Stimulated activated CD4-positive, alpha-beta T cell treated with anti-CD3 and anti-CD28 coated beads, Interleukin-1b, Interleukin-23, amount 100 ng/mL, for 4 hours (primary cell): ENCODE results near the gene THOC2.
"Not testable (repeated sequence)": the region's sequence is repeated elsewhere in the genome, so short reads cannot be mapped to it uniquely, and the experiment has no call there.

Experiments
- DNase-seq, 2 donors: peaks; one replicate each; pipeline ENCODE4 v3.0.0-alpha.2; 2020; ENCODE audit warnings: low read depth in 2 of 2

The THOC2 gene, protein sequence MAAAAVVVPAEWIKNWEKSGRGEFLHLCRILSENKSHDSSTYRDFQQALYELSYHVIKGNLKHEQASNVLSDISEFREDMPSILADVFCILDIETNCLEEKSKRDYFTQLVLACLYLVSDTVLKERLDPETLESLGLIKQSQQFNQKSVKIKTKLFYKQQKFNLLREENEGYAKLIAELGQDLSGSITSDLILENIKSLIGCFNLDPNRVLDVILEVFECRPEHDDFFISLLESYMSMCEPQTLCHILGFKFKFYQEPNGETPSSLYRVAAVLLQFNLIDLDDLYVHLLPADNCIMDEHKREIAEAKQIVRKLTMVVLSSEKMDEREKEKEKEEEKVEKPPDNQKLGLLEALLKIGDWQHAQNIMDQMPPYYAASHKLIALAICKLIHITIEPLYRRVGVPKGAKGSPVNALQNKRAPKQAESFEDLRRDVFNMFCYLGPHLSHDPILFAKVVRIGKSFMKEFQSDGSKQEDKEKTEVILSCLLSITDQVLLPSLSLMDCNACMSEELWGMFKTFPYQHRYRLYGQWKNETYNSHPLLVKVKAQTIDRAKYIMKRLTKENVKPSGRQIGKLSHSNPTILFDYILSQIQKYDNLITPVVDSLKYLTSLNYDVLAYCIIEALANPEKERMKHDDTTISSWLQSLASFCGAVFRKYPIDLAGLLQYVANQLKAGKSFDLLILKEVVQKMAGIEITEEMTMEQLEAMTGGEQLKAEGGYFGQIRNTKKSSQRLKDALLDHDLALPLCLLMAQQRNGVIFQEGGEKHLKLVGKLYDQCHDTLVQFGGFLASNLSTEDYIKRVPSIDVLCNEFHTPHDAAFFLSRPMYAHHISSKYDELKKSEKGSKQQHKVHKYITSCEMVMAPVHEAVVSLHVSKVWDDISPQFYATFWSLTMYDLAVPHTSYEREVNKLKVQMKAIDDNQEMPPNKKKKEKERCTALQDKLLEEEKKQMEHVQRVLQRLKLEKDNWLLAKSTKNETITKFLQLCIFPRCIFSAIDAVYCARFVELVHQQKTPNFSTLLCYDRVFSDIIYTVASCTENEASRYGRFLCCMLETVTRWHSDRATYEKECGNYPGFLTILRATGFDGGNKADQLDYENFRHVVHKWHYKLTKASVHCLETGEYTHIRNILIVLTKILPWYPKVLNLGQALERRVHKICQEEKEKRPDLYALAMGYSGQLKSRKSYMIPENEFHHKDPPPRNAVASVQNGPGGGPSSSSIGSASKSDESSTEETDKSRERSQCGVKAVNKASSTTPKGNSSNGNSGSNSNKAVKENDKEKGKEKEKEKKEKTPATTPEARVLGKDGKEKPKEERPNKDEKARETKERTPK (N-terminal part only)

DNA sequence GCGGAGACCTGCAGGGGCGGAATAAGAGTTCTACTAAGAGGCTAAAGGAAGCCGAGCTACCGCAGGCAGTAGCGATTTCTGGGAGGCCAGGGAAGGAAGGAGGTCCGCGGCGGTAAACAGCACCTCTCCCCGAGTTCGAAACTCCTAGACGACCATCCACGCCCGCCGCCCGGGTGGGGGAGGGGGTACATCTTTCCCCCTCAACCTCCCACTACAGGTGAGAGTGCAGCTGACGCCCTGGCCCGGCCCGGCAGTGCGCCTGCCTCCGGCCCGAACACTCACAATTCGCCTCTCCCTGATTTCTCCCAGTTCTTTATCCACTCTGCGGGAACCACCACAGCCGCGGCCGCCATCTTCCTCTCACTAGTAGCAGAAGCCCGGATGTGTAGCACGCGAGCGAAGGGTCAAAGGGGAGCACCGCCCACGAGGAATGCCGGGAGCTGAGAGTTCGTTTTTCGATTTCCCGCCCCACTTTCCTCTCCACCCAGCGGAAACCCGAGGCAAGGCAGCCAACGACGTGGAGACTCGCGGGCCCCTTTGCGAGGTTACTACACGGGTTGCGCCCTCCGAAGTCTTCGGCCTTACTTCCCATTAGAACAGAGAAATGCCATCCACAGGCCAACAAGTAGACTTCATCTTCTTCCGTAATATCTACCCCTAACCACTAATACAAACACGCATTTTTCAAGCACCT is at the start of gene THOC2:
Gene THOC2, minus strand, starts transcription at position 383 of the 694 bp plus-strand sequence. Its CDS starts 30 bp downstream, at position 353.
- peak; percentile 63 to 64 for DNase-seq

- DNase-seq, result not testable (repeated sequence)
Measured at GRCh38 chrX:123781786-123782185, 48.9 kb upstream of the THOC2 start.

GRCh38 chrX:123779908-123780396 is 47.1 kb upstream of the THOC2 start:
- no peak for DNase-seq

DNA sequence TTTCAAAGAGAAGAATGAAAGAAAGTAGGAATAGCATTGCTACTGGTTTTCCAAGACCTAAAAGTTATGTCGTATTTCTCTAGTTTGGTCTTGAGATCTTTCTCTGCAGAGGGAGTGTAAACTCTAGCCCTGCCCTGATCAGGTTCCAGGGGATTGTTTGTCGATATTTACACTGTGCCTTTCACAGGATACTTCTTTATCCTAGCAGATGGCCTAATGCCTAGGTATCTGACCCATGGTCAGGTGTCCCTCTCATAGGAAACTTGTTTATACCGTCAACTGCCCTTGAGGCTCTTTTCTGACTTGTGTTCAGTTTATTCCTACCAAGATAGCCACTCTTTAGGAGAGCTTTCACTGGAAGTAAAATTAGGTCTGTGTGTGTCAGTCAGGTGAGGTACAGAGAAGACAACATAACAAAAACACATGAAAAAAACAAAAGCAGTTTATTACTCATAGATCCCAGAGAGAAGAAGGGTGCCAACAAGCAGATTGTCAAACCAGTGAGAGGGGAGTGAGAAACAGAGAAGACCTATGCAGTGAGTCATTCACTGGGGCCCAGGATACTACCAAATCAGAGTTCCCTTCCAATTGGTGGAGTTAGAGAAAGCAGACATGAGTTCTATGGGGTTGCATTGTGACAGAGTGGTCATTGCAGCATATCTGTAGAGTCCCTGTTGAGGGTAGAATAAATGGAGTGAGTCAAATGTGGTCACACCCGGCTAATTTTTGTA is 40.6 kb upstream of the THOC2 start:
- no peak for DNase-seq

DNA sequence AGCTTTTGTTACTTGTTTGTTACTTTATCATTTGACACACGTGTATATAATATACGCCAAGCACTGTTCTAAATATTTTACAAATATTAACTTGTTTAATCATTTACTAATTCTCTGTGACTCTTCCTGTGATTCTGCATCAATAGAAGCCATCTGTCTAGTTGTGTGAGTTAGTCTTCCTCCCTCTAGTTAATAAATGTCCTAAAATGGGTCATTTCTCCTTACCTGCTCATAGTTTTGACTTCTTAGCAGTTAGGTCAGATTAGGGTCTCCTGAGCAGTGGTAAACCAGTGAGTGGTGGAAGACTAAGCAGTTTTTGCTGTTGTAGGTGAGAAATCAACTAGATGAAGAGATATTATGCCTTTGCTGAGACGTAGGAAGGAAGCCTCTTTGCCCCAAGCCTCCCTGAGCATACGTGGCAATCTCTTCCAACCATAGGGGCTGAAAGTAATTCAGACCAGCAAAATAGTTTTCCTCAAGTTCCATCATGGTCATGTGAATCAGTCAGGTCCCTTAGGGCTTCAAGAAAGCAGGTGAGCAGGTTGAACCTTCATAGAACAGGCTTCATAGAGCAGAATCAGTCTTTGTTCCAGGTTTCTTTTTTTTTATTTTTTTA is 38.7 kb upstream of the THOC2 start:
- DNase-seq, result no peak

- DNase-seq, result peak; percentile 16 to 53
Measured at GRCh38 chrX:123764967-123765871, 32.4 kb upstream of the THOC2 start.

DNA sequence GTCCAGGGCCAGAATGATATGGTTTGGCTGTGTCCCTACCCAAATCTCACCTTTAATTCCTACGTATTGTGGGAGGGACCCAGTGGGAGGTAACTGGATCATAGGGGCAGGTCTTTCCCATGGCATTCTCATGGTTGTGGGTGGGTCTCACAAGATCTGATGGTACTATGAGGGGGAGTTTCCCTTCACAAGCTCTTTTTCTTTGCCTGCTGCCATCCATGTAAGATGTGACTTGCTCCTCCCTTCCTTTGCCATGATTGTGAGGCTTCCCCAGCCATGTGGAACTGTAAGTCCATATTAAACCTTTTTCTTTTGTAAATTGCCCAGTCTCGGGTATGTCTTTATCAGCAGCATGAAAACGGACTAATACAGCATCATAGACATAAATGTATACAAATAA is 27.0 kb upstream of the THOC2 start:
- DNase-seq, result not testable (repeated sequence)

GRCh38 chrX:123757794-123758193 is 24.9 kb upstream of the THOC2 start:
- DNase-seq, result not testable (repeated sequence)

- no peak for DNase-seq
Measured at GRCh38 chrX:123756320-123756719, 23.5 kb upstream of the THOC2 start.

DNA sequence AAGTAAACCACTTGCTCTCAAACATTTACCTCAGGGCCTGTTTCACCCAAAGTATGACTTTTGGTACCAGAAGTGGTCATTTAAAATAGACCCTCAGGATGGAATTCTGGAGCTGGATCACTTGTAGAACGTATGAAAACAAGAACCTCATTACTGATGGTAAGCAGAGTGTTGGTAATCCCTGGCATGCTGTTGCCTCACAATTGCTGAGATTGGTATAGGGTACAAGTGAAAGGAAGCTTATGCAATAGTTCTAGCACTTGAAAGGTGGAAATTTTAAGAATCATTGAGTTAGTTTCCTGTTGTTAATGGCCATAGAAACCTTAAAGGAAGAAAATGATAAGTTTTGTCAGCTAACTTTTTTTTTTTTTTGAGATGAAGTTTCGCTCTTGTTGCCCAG is 22.3 kb upstream of the THOC2 start:
- DNase-seq, result no peak

- DNase-seq, result no peak
Measured at GRCh38 chrX:123753656-123754350, 21.0 kb upstream of the THOC2 start.

DNA sequence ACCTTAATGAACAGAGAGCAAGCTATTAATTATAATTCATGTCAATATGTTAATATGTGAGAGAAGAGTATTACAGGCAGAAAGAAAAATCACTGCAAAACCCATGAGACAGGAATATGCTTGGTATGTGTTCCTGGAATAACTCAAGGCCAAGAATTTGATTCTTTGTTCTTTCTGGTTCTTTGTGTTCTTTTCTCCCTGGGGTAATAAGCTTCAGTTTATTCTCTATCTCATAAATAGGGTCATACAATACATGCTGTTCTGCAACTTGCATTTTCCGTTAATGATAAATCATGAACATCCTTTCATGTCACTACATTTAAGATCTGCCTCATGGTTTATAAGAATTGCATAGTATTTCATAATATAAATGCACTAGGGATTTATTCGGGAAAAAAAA is 16.8 kb upstream of the THOC2 start:
- DNase-seq, result no peak

- no peak for DNase-seq
Measured at GRCh38 chrX:123745511-123745910, 12.7 kb upstream of the THOC2 start.

DNA sequence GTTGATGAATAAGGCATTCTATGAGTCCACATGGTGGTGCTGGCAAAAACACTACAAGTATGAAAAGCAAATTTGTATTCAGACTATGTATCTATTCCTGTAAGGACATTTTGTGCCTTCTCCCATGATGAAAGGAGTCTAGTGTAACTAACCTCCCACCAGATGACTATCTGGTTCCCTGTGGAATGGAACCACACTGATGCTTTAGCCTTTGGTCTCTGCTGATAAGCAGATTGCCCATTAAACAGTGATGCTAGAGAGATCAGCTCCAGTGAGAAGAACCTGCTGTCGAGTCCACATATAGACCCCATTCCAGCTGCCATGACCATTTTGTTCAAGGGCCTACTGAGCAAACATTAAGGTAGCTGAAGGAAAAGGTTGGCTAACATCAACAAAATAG is 10.5 kb upstream of the THOC2 start:
- no peak for DNase-seq

DNA sequence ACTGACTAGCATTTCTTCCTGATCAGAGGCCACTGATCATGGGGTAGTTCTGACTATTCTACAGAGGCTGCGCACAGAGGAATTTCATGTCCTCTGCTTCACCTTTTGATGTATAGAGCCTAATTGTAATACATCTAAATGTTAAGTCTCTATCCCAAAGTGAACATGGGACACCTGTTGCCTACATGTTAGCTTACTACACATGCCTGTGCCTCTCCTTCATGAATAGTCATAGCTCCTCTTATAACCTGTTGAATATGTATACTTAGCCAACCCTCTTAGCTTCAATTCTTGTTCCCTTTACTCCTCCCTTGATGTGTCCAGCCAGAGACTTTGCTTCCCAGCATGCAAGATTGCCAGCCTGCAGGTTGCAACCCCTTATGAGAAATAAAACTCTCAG is 9.6 kb upstream of the THOC2 start:
- no peak for DNase-seq

DNA sequence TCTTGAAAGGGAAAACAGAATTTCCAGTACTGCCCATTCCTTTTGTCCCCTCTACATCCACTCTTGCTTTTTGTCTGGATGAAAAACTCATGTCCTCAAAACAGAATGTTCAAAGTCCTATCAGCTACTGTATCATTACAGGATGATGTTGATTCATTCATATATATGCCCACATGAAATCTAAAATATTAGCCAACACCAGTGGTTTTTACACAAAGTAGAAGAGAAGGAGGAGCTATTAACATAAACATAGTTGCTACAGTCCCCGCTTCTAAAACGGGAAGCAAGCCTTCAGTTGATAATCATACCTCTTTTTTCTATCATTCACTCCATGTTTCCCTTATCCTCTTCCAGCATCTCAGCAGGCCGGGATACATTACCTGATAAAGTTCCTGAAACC is 7.7 kb upstream of the THOC2 start:
- no peak for DNase-seq

- no peak for DNase-seq
Measured at GRCh38 chrX:123740006-123740405, 7.2 kb upstream of the THOC2 start.

GRCh38 chrX:123739474-123739873 is 6.6 kb upstream of the THOC2 start:
- no peak for DNase-seq
